Panc1 (cell line): ENCODE results near the gene LAMC3. TPM values are rescaled to one million over a fixed set of nuclear protein-coding genes. Genes with fewer than 3 reads are reported as not detected.

Experiments
- ATAC-seq: fragments of 200-7000 bp; cut with Tn5 transposase; 2 replicates; pipeline ENCODE4 v1.9.1; 2020; ENCODE audit warnings: mild to moderate bottlenecking, moderate library complexity
- BruUV-seq: library from RNA; stranded (reverse); fragments of 400-500 nt; replicated peaks from 2 replicates; lab custom pipeline; 2021; lab: Mats Ljungman, UMichigan
- CTCF ChIA-PET: fragments of 300-600 bp; sonication (Branson Sonifier 250); formaldehyde crosslinking; loops from one replicate; lab custom pipeline; 2022; ENCODE audit warnings: antibody characterized with exemption; lab: Charles Lee
- POLR2A ChIA-PET: fragments of 300-600 bp; sonication (Branson Sonifier 250); formaldehyde crosslinking; loops from one replicate; lab custom pipeline; 2022; ENCODE audit warnings: antibody characterized with exemption; lab: Charles Lee
- DNase-seq: peaks from one replicate; pipeline ENCODE4 v3.0.0-alpha.2; 2010; ENCODE audit warnings: low read depth, low spot score
- H3K27ac ChIP-seq: 2 replicates; pipeline ENCODE4 v1.5.1; 2011; ENCODE audit warnings: mild to moderate bottlenecking, low read length, inconsistent platforms
- H3K27me3 ChIP-seq: fragments of 200-500 bp; sonication (Bioruptor generic); 2 replicates; pipeline ENCODE4 v1.6.0; 2014; ENCODE audit warnings: low read length, inconsistent platforms; ENCODE audit not compliant: control insufficient read depth, insufficient read depth
- H3K36me3 ChIP-seq: fragments of 200-500 bp; sonication (Bioruptor generic); 2 replicates; pipeline ENCODE4 v1.5.1; 2014; ENCODE audit warnings: inconsistent platforms, mild to moderate bottlenecking, low read length, moderate library complexity; ENCODE audit not compliant: control insufficient read depth, insufficient read depth
- H3K4me1 ChIP-seq: 2 replicates; pipeline ENCODE4 v1.5.1; 2011; ENCODE audit warnings: inconsistent platforms, mild to moderate bottlenecking, low read length, moderate library complexity; ENCODE audit not compliant: control insufficient read depth, insufficient read depth
- H3K4me3 ChIP-seq, 2 experiments: 2 replicates each; pipeline ENCODE4 v1.5.1; 2011 to 2012; ENCODE audit warnings: low read depth in 2 of 2, low read length in 2 of 2, mild to moderate bottlenecking in 2 of 2, inconsistent platforms in 1 of 2, moderate library complexity in 1 of 2
- H3K9me3 ChIP-seq: fragments of 200-500 bp; sonication (Bioruptor generic); 2 replicates; pipeline ENCODE4 v1.5.1; 2014; ENCODE audit warnings: low read depth, mild to moderate bottlenecking, inconsistent platforms, low read length, moderate library complexity; ENCODE audit not compliant: control insufficient read depth, insufficient read depth
- POLR2AphosphoS5 ChIP-seq: IDR thresholded peaks from 2 replicates; pipeline ENCODE4 v1.6.1; 2012; ENCODE audit warnings: mild to moderate bottlenecking, low read depth, low read length, moderate library complexity
- REST ChIP-seq, 2 experiments: IDR thresholded peaks; 2 replicates each; pipeline ENCODE4 v1.6.1; 2011 to 2012; ENCODE audit warnings: low read depth in 2 of 2, control low read depth in 1 of 2, low read length in 1 of 2, mild to moderate bottlenecking in 1 of 2, moderate library complexity in 1 of 2; ENCODE audit not compliant: insufficient read depth in 1 of 2
- SIN3A ChIP-seq: IDR thresholded peaks from 2 replicates; pipeline ENCODE4 v1.6.1; 2012; ENCODE audit warnings: low read depth, mild to moderate bottlenecking, low read length, moderate library complexity, borderline replicate concordance; ENCODE audit not compliant: insufficient read depth
- TCF7L2 ChIP-seq: IDR thresholded peaks from 2 replicates; pipeline ENCODE4 v1.6.1; 2011; ENCODE audit warnings: mild to moderate bottlenecking, low read depth, low read length, inconsistent platforms
- in situ Hi-C: cut with HindIII; loops from 2 replicates; pipeline ENCODE4 v1.10.0; 2016; ENCODE audit warnings: low sequenced_read_pairs, low pct_unique_long_range_greater_than_20kb
- intact Hi-C: fragments of 100-400 bp; cut with micrococcal nuclease; formaldehyde crosslinking; loops from one replicate; pipeline ENCODE4 v1.10.0; 2022; ENCODE audit not compliant: unreplicated experiment
- total RNA-seq: library from RNA; stranded (reverse); gene quantifications from one replicate; pipeline ENCODE4 v1.2.1, GENCODE V29; 2021; ENCODE audit not compliant: unreplicated experiment
- TF ChIP-seq, protein P1 (sequence below): fragments of 450-650 bp; IDR thresholded peaks from 2 replicates; pipeline ENCODE4 v1.5.1; 2017; ENCODE audit warnings: mild to moderate bottlenecking

LAMC3 gene
- total RNA-seq, 1 experiment from 2014 or later: 16.4 TPM

- ChIA-PET POLR2A (no interaction called here), CTCF (interaction anchor here (0.7 to 1.2 kb wide), 2 partner anchors 16 to 73 kb away, joined by 3 to 22 read pairs; no protein-coding TSS in a partner anchor)
- H3K36me3 ChIP-seq: no peaks in the 10 kb centered on the region
- intact Hi-C loops (no loop called here), in situ Hi-C loops (no loop called here)
- ATAC-seq (no peak), DNase-seq (no peak)
- H3K27me3 ChIP-seq: no peaks in the 10 kb centered on the region
- H3K27ac ChIP-seq: no peak overlapping the region
- no peak overlapping the region for H3K4me3 ChIP-seq
- H3K4me1 ChIP-seq: no peaks in the 10 kb centered on the region
- no TSS peak for BruUV-seq
- H3K9me3 ChIP-seq: no peaks in the 10 kb centered on the region
- TF ChIP-seq, protein P1, sequence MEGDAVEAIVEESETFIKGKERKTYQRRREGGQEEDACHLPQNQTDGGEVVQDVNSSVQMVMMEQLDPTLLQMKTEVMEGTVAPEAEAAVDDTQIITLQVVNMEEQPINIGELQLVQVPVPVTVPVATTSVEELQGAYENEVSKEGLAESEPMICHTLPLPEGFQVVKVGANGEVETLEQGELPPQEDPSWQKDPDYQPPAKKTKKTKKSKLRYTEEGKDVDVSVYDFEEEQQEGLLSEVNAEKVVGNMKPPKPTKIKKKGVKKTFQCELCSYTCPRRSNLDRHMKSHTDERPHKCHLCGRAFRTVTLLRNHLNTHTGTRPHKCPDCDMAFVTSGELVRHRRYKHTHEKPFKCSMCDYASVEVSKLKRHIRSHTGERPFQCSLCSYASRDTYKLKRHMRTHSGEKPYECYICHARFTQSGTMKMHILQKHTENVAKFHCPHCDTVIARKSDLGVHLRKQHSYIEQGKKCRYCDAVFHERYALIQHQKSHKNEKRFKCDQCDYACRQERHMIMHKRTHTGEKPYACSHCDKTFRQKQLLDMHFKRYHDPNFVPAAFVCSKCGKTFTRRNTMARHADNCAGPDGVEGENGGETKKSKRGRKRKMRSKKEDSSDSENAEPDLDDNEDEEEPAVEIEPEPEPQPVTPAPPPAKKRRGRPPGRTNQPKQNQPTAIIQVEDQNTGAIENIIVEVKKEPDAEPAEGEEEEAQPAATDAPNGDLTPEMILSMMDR: no peak
- TF ChIP-seq SIN3A (no peak), POLR2AphosphoS5 (no peak)
These were observed 35.9 kb upstream of the LAMC3 start for GRCh38 chr9:130972957-130973685.

GRCh38 chr9:130973686-130974281 lies 35.2 kb upstream of the LAMC3 start:
- DNase-seq: no peak
- no peaks in the 10 kb centered on the region for H3K9me3 ChIP-seq
- no peak overlapping the region for H3K27ac ChIP-seq
- in situ Hi-C loops (no loop called here), intact Hi-C loops (no loop called here)
- TF ChIP-seq TCF7L2 (no peak), SIN3A (no peak), REST (IDR thresholded peaks at IDR 0.05; ENCODE audit: insufficient read depth in 1 of 2, low read depth in 2 of 2, low read length in 1 of 2) (no peak), POLR2AphosphoS5 (no peak)
- TF ChIP-seq, protein P1: no peak
- H3K4me1 ChIP-seq: no peaks in the 10 kb centered on the region
- ChIA-PET CTCF (interaction anchor here (0.6 to 1.2 kb wide), 3 partner anchors 17 to 73 kb away, joined by 3 to 22 read pairs (median 8); no protein-coding TSS in a partner anchor), POLR2A (no interaction called here)
- ATAC-seq: peak; percentile 50
- BruUV-seq: no TSS peak
- H3K36me3 ChIP-seq: no peaks in the 10 kb centered on the region
- no peaks in the 10 kb centered on the region for H3K27me3 ChIP-seq
- no peak overlapping the region for H3K4me3 ChIP-seq
